Progenitor cell of endocrine pancreas (in vitro differentiated cells): ENCODE results near the gene SETSIP. TPM values are rescaled to one million over a fixed set of nuclear protein-coding genes. Genes with fewer than 3 reads are reported as not detected.

Experiments used
- DNase-seq: peaks from one replicate; pipeline ENCODE4 v3.0.0; 2021; ENCODE audit warnings: low spot score; ENCODE audit not compliant: unreplicated experiment
- H3K27ac Mint-ChIP-seq: 2 replicates; pipeline ENCODE4 v1.8.0; 2021; ENCODE audit warnings: mild to moderate bottlenecking, moderate library complexity, mixed read lengths
- H3K27me3 Mint-ChIP-seq: 2 replicates; pipeline ENCODE4 v1.8.0; 2021; ENCODE audit warnings: mixed read lengths
- H3K36me3 Mint-ChIP-seq: 2 replicates; pipeline ENCODE4 v1.8.0; 2022; ENCODE audit warnings: mixed read lengths; ENCODE audit not compliant: insufficient read depth
- H3K4me1 Mint-ChIP-seq: 2 replicates; pipeline ENCODE4 v1.8.0; 2021; ENCODE audit warnings: low read depth, mixed read lengths
- H3K4me3 Mint-ChIP-seq: 2 replicates; pipeline ENCODE4 v1.8.0; 2021; ENCODE audit warnings: low read depth, mild to moderate bottlenecking, moderate library complexity, mixed read lengths
- H3K9me3 Mint-ChIP-seq: 2 replicates; pipeline ENCODE4 v1.8.0; 2021; ENCODE audit warnings: low read depth, mixed read lengths
- CTCF ChIP-seq: fragments of 200-600 bp; sonication (generic); IDR thresholded peaks from one replicate; pipeline ENCODE4 v1.5.0; 2021; ENCODE audit warnings: antibody characterized with exemption, mild to moderate bottlenecking; ENCODE audit not compliant: unreplicated experiment
- total RNA-seq: library from RNA; stranded (reverse); gene quantifications from 2 replicates; pipeline ENCODE4 v1.2.1, GENCODE V29; 2021

SETSIP gene
- total RNA-seq, 1 donor from 2014 or later = not detected

DNA sequence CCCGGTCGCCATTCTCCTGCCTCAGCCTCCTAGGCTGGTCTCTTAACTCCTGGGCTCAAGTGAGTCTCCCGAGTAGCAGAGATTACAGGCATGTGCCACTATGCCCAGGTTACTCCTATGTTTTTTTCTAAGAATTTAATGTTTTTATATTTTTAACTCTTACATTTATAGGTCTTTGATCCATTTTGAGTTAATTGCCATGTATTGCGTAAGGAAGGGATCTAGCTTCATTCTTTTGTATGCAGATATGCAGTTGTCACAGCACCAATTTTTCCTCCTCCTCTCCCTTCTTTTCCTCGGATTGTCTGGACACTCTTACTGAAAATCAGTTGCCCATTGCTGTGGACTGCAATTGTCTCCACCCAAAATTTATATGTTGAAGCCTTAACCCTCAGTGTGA lies 16.4 kb upstream of the SETSIP start:
- no peak overlapping the region for H3K27ac Mint-ChIP-seq
- no peak overlapping the region for H3K4me3 Mint-ChIP-seq
- H3K4me1 Mint-ChIP-seq = peaks cover 2% of the 10 kb centered on the region

GRCh38 chr1:92087542-92087941 lies 12.3 kb upstream of the SETSIP start:
- H3K9me3 Mint-ChIP-seq = peaks cover 36% of the 10 kb centered on the region
- no peaks in the 10 kb centered on the region for H3K4me1 Mint-ChIP-seq
- H3K27me3 Mint-ChIP-seq = no peaks in the 10 kb centered on the region
- no peak for TF ChIP-seq CTCF
- no peak overlapping the region for H3K4me3 Mint-ChIP-seq
- DNase-seq = no peak
- H3K27ac Mint-ChIP-seq = no peak overlapping the region
- peaks cover 43% of the 10 kb centered on the region for H3K36me3 Mint-ChIP-seq

More for the DNA sequence above, 16.4 kb upstream of the SETSIP start:
- peaks cover 11% of the 10 kb centered on the region for H3K9me3 Mint-ChIP-seq
- TF ChIP-seq CTCF = no peak
- peaks cover 22% of the 10 kb centered on the region for H3K36me3 Mint-ChIP-seq
- H3K27me3 Mint-ChIP-seq = no peaks in the 10 kb centered on the region
- no peak for DNase-seq

GRCh38 chr1:92085727-92086126 lies 10.5 kb upstream of the SETSIP start:
- no peaks in the 10 kb centered on the region for H3K27me3 Mint-ChIP-seq
- no peak overlapping the region for H3K4me3 Mint-ChIP-seq
- TF ChIP-seq CTCF = no peak
- peaks cover 33% of the 10 kb centered on the region for H3K9me3 Mint-ChIP-seq
- H3K36me3 Mint-ChIP-seq = peaks cover 36% of the 10 kb centered on the region
- H3K27ac Mint-ChIP-seq = no peak overlapping the region
- DNase-seq = no peak
- no peaks in the 10 kb centered on the region for H3K4me1 Mint-ChIP-seq

DNA sequence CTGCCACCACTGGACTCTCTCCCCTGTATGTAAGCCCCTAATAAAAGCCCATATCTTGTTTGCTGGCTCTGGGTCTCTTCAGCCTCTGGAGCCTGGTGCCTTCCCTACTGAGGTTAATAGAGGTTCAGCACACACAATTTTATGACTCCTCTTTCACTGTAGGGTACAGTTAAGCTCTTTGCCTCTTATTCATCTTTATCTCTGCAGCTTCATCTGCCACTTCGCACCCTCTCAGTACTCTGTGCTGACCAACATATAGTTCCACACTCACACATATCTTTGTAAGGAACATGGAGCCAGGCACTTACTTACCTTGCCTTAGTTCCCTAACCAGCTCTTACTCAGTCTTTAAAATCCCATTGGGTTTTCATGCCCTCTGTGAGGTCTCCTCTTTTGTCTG lies 9.4 kb upstream of the SETSIP start:
- no peak overlapping the region for H3K4me3 Mint-ChIP-seq
- H3K9me3 Mint-ChIP-seq = peaks cover 33% of the 10 kb centered on the region
- no peak for TF ChIP-seq CTCF
- no peak overlapping the region for H3K27ac Mint-ChIP-seq
- H3K27me3 Mint-ChIP-seq = no peaks in the 10 kb centered on the region
- DNase-seq = no peak
- H3K36me3 Mint-ChIP-seq = peaks cover 32% of the 10 kb centered on the region
- H3K4me1 Mint-ChIP-seq = peaks cover 4% of the 10 kb centered on the region

GRCh38 chr1:92081031-92081430 lies 5.8 kb upstream of the SETSIP start:
- Mint-ChIP-seq H3K9me3 (peaks cover 21% of the 10 kb centered on the region), H3K27ac (peak overlapping the region; percentile 96), H3K36me3 (peaks cover 19% of the 10 kb centered on the region), H3K4me3 (peak overlapping the region; percentile 99), H3K4me1 (peaks cover 4% of the 10 kb centered on the region), H3K27me3 (no peaks in the 10 kb centered on the region)
- no peak for DNase-seq
- TF ChIP-seq CTCF = no peak
